Ammon's horn (tissue), 1 donor: Measurements from ENCODE around the gene LATS1.
"Not testable (repeated sequence)": the region's sequence is repeated elsewhere in the genome, so short reads cannot be mapped to it uniquely, and the experiment has no call there.

Experiments
- DNase-seq: peaks from one replicate; pipeline ENCODE4 v3.0.0-alpha.2; 2016; ENCODE audit warnings: low spot score

Gene LATS1

DNA sequence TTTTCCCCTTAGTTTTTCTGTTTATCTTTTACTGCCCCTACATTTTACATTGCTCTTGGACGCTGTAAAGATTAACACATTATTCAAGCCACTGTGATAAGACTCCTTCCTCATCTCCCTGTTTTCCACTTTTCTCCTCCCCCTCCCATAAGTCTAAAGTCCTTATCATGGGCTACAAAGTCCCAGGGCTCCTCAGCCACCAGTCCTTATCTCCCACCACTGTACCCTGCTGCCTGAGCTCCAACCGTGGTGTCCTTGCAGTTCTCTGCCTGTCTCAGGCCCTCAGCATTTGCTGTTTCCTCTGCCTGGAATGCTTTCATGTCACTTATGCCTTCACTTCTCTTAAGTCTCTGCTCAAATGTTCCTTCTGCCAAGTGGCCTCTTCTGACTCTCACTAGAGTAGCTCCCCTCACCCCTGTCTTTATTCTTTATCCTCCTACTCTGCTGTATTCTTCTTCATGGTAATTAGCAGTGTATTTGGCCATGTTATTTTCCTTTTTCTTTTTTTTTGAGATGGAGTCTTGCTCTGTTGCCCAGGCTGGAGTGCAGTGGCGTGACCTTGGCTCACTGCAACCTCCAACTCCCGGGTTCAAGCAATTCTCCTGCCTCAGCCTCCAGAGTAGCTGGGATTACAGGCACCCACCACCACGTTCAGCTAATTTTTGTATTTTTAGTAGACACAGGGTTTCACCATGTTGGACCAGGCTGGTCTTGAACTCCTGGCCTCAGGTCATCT, 10.8 kb upstream of the LATS1 start:
- no peak for DNase-seq

DNA sequence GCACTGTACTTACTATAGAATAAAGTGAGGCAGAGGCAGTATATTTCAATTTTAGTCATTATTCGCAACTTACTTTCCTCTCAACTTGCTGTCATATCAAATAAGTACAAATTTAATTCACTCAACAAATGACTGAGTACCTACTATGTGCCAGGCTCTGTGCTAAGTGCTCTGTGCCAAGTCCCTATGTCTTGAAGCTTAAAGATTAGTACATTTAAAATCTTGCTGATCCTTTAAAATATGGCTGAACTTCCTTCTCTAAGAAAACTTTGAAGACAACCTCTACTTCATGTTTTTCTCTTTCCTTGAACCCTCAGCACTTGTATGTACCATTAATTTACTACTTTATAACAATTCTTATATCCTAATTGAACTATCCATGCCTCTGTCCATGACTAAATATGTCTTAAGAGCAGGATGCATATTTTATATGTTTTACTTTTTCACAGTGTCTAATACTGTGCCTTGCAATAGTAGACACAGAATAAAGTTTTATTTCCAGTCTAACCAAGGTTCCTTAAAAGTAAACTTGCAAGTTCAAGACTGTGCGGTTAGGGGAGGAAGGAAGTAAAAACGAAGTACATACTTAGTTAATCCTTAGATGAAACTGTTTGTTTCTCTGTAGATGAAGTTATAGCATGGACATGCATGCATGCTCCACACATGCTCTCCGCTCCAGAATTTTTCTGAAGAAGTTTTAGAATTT, 10.0 kb upstream of the LATS1 start:
- no peak for DNase-seq

DNA sequence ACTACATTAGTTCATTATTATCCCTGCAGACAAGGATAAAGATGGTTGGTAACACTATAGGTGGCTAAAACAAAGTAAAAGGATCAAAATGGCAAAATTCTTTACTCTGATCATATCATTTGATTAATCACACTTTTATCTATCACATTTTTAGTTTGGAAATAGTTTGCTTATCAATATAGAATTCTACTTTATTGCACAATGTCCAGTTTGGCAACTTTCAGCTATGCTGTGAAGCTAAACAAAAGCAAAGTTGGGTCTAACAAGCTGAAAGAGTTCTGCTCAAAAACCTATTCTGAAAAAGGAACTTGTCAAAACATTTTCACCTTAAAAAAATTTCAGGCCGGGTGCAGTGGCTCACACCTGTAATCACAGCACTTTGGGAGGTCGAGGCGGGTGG, 7.9 kb upstream of the LATS1 start:
- no peak for DNase-seq

DNA sequence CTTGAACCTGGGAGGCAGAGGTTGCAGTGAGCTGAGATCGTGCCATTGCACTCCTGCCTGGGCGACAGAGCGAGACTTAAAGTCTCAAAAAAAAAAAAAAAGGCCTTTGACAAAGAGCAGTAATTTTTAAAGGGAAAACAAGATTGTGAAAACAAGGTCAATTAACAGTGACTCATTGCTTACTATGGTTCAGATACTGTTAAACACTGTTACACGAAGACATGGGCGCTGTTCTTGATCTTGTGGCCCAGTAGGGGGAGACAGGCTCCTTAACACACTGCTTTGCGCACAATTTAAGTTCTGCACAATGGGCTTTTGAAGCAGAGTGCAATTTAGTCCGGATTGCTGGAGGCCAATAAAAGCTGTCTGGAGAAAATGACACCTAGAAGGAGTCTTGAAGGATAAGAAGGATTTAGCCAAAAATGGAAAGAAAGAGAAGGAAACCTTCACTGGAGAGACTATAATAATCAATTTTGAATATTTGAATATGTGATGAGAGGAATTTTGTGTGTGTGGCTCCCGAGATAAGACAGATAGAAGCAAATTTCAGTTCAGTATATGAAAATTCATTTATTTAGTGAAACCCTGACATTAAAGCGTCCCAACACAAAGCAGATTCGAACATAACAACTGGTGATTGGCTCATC, 6.0 kb upstream of the LATS1 start:
- DNase-seq = peak; percentile 89

DNA sequence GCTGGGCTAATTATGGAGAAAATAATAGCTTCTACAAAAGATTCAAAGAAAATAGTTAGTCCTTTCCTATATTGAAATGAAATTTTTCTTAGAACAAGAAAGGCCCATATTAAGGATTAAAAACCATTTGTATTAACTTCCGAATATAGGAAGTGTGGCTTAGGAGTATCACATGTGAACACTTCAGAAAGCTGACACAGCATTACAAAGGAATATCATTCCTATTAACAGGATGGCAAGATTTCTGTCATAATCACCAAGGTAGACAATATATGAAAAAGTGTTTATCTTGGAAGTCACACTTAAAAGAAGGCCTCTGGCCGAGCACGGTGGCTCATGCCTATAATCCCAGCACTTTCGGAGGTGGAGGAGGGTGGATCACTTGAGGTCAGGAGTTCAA, 5.4 kb upstream of the LATS1 start:
- DNase-seq = no peak

DNA sequence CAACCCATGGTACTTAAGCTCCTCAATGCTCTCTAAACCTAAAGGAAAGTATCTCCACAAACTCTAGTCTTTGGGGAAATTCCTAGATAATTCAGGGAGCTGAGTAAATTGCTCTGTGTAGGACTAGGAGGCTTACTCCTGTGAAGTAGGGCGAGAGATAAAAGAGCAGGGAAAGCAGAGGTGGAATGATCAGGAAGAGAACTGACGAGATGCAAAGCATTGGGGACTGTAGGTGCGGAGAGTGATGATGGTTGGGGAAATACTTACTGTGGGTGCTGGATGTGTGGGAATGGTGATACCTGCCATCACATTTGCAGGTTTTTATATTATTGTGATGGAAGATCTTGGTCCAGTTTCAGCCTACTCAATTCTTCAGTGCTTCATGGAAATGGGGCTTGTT, 1.6 kb upstream of the LATS1 start:
- no peak for DNase-seq

DNA sequence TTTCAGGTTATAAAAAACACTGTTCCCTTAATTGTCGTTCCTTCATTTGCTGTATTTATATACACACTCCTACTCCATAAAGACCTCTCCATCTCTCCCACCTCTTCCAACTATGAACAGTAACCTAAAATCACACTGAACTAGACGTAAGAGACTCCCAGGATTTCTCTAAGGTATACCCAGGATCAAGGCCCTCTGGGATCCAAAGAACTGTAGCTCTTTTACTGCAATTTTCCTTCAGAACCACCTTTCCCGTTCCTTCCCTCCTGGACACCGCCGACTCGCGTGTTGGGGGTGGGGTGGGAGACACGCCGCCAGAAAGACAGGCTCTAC, 680 bp downstream of the LATS1 start:
- DNase-seq = no peak

DNA sequence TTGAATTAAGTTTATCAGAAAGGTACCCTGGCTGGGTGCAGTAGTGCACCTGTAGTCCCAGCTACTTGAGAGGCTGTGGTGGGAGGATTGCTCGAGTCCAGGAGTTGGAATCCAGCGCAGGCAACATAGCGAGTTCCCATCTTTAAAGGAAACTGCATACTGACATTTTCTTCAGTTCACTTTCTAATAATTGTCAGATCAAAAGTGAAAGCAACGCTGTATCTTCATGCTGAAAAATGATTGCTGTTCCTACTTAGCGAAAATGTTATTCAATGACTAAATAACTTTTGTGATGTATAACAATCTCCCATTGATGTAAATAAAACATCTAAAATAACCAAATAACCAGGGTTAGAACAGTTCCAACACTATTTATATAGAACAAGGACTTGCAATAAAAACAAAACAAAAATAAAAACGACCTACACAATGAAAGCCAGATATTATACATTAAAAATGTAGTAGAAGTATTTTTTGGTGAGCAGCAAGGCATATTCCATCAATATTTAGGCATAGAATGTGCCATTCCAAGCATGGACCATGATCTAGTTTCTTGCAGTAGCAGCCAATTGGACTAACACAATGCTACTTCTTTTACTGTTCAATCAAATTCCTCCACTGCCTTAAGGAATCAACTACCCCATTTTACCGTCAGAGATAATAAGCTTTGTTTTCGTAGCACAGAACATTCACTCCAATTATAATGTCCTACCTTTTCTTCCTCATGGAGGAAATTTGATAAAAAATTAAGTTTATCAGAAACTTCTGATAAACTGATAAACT, 1.5 kb downstream of the LATS1 start:
- no peak for DNase-seq

DNA sequence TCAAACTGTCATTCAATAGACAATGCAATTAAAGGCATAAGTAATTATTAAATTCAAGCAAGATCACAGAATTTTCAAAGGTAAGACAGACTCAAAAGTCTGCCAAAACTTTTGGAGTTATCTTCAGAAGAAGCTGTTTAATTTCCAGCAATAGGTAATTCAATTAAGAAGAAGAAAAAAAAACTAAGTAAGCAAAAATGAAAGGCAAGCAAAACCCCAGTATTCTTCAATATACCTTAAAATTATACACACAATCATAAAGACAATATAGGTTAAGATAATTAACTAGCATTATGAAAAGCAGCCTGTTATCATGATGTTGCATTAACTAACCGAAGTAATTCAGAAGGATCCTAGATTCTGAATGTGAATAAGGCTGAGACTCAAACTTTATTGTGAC, 3.5 kb downstream of the LATS1 start:
- DNase-seq = no peak

DNA sequence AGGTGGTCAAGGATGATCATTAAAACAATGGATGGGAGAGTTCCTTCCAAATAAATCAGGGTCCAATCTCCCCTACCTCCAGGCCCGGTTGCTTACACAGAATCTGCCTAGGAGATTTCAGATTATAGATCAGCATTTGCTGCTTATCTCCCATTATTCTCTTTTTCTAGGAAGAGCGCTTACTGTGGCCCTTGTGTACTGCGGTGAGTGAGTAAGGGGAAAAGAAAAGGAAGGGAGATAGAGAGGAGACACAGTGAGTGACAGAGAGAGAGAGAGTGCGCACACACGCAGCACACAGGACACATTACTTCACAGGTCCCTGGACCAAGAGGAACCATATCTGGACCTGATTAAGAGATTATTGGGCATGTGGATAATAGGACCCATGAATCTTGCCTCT, 6.2 kb downstream of the LATS1 start:
- no peak for DNase-seq

DNA sequence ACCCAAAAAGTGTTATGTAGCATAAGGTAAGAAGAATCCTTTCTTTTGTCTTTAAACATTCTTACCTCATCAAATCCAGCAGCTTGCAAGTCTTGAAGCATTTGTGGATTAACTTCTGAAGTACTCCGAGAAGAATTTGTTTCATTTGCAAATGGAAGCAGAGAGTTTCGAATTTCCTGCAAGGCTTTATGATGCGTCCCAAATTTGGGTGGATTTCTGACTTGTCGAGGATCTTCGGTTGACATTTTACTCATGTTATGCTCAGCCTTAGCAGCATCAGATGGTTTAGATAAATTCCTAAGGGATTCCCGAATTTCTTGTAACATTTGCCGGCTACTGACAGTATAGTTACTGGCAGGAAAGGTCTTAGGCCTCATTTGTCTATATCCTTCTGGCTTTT, 16.2 kb downstream of the LATS1 start:
- no peak for DNase-seq

DNA sequence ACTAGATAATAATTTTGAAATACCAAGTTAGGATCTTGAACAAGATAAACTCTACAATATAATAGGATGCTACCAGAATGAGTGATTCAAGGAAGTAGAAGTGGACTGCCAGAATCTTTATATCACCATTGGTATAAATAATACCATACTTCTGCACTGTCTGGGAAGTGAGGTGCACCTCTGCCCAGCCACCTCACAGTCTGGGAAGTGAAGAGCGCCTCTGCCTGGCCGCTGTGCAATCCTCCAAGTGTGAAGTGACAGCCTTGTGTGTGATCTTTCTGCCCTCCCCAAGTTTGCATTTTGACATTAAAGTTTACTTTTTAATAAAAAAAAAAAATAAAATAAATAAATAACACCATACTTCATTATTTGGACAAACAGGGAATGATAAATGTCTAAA, 18.8 kb downstream of the LATS1 start:
- DNase-seq = no peak

DNA sequence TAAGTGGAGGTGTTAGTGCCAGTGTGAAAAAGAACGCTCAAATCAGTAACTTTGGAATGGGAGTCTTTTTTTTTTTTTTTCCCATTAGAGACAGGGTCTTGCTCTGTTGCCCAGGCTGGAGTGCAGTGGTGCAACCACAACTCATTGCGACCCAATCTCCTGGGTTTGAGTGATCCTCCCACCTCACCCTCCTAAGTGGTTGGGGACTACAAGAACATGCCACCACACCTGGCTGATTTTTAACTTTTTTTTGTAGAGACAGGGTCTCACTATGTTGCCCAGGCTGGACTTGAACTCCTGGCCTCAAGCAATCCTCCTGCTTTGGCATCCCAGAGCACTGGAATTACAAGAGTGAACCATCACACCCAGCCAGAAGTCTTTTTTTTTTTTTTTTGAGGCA, 19.7 kb downstream of the LATS1 start:
- no peak for DNase-seq

DNA sequence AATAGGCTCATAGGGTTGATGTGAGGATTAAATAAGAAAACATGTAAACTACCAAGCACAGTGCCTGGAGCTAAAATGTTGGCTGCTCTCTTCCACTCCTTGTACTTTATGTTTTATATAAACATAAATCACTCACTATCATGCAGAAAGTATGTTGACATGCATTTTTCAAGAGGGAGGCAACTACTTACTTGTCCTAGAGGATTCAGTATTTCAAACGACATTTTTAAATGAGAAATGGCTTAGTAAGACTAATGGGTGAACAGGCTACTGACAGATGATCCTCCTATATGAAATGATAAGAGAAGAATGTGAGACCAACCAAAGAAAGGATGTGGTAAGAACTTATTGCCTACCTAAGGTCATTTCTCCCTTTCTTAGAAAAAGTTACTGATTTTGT, 21.0 kb downstream of the LATS1 start:
- DNase-seq = no peak

DNA sequence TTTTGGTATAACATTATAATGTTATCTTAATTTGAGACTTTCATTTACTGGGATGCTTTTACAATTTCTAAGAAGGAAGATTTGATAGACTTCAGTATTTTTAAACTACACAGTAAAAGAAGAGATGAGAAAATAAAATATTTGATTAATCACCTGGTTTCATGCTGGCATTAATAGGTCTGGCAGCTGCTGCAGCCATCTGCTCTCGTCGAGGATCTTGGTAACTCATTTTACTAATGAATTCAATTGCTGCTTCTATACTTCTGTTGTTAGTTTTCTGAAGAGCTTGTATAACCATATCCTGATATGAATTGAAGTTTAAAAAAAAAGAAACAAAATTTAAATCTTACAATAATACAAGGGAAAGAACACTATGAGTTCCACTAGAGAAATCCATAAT, 23.0 kb downstream of the LATS1 start:
- DNase-seq = no peak

DNA sequence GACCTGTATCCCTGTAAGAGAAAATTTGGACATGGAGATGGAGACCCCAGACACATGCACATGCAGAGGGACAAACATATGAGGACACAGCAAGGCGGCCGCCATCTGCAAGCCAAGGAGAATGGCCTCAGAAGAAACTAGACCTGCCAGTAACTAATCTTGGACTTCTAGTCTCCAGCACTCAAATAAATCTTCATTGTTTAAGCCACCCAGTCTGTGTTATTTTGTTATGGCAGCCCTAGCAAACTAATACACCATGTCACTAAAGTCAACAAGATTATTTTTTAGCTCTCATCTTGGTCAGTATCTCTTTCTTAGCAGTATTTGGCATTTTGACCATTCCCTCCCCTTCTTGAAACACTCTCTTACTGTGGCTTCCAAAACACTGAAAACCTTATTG, 26.7 kb downstream of the LATS1 start:
- DNase-seq = no peak

DNA sequence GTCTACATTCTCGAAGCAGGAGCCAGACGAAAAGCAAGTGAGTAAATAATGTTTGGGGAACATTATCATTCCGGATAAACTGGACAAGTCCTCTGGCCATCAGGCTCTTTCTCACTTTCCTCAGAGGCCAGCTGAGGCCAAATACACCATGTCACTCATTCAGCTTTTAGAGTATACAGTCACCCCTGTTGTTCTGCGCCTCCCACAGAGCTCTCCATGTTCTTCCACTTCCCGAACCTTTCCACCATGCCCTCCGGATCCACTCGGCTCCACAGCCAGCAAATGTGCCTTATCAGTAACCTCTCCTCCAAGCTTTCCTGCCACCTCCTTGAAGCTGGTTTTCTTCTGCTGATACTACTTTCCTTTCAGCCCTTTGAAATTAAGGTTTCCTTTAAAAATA, 31.7 kb downstream of the LATS1 start:
- no peak for DNase-seq

DNA sequence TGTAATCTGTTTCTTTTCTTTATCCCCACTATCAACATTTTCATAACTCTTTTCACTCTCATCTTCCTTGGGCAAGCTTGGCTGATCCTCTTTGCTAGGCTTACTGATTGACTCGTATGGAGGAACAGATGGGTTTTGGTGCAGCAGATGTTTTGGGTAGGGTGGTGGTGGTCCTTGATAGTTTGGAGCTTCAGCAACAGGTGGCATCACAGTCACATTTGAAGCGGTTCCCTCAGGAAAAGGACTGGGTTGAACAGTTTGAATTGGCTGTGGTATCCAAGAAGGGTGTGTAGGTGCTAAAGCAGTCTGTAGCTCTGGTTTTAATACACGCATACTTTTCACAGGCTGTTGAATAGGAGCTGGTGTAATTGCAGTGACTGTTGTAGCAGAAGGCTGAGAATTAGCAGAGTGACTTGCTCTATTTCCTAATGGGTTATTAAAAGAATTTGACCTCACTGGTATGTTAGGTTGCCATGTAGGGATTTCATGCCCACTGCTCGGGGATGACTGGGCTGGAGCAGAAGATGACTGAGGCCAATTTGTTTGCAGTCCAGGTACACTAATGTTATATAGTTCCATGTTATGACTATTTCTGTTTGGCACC, 34.5 kb downstream of the LATS1 start:
- peak; percentile 54 for DNase-seq

DNA sequence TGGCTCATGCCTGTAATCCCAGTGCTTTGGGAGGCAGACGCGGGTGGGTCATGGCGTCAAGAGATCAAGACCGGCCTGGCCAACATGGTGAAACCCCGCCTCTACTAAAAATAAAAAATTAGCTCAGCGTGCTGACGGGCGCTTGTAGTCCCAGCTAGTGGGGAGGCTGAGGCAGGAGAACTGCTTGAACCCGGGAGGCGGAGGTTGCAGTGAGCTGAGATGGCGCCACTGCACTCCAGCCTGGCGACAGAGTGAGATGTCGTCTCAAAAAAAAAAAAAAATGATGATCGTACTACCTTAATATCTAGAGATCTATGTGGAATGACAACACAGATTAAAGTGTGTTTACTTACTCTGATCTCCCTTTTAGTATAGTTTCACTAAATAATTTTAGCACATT, 36.1 kb downstream of the LATS1 start:
- not testable (repeated sequence) for DNase-seq

DNA sequence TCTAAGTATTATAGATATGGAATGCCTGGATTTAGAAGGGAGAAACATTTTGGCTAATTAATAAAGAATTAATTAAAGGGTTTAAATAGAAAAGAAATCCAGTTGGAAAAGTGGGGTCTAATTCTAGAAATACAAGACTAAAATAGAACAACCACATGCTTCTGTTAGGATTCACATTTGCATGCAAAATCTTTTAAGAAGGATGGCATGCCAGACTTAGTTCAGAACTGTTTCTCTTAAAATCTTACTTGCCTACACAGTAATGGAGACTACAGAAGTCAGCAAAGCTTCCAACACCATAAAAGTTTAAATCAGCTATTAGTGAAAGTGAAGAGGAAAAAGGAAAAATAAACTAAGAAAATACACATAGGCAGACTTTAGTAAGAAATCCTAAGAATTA, 36.7 kb downstream of the LATS1 start:
- DNase-seq = no peak

DNA sequence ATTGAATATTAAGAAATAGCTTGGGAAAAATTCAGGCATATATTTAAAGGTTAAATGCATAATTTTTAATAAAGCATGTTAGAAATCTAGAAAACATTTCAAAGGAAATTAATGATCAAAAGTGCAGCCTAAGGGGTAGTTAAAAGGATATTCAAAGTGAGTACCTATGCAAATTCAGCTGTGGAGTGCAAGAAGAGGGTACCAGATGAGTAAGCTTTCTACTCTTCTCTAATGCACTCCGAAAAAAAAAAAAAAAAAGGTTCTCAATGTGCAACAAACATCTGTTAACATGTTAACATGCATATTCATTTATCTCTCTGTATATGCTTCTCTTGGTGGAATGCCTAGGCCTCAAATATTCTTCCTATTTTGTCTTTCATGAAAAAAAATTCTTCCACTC, 37.4 kb downstream of the LATS1 start:
- no peak for DNase-seq

DNA sequence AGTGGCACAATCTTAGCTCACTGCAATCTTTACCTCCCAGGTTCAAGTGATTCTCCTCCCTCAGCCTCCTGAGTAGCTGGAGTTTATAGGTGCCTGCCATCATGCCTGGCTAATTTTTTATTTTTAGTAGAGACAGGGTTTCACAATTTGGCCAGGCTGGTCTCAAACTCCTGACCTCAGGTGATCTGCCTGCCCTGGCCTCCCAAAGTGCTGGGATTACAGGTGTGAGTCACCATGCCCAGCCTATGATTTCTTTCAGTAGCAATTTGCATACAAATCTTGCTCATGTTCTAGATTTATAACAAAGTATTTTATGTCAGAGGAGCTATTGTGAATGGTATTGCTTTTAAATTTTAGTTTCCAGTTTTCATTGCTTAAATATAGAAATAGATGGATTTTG, 45.6 kb downstream of the LATS1 start:
- not testable (repeated sequence) for DNase-seq
